ENCODE data around the gene NRIP1. TPM values are rescaled to one million over a fixed set of nuclear protein-coding genes. Genes with fewer than 3 reads are reported as not detected.

The NRIP1 gene
- total RNA-seq, 1 experiment from 2014 or later = 10.3 TPM

- ChIA-PET CTCF (no interaction called here), POLR2A (no interaction called here)
- TF ChIP-seq ZNF423 (CRISPR knock-in tag; IDR thresholded peaks at IDR 0.05) = no peak
- TF ChIP-seq GRHL2 (CRISPR knock-in tag; IDR thresholded peaks at IDR 0.05; ENCODE audit: insufficient replicate concordance, severe bottlenecking) = no peak
- TF ChIP-seq JUN (CRISPR knock-in tag; IDR thresholded peaks at IDR 0.05) = no peak
- no peak for TF ChIP-seq HMGXB4 (CRISPR knock-in tag; IDR thresholded peaks at IDR 0.05)
- TF ChIP-seq CBFB (CRISPR knock-in tag; IDR thresholded peaks at IDR 0.05; ENCODE audit: low read depth) = no peak
- no peak for TF ChIP-seq PRDM15 (CRISPR knock-in tag; IDR thresholded peaks at IDR 0.05)
- TF ChIP-seq NR3C1 (CRISPR knock-in tag; conservative IDR thresholded peaks at IDR 0.05; ENCODE audit: low read depth) = no peak
- no peak for TF ChIP-seq FOXK1 (CRISPR knock-in tag; IDR thresholded peaks at IDR 0.05)
- TF ChIP-seq ZNF138 (CRISPR knock-in tag; conservative IDR thresholded peaks at IDR 0.05) = no peak
- no peak for TF ChIP-seq RELA (CRISPR knock-in tag; IDR thresholded peaks at IDR 0.05; ENCODE audit: borderline replicate concordance)
- no peak for TF ChIP-seq FOXP4 (CRISPR knock-in tag; IDR thresholded peaks at IDR 0.05)
- no peak for TF ChIP-seq MXD4 (CRISPR knock-in tag; IDR thresholded peaks at IDR 0.05; ENCODE audit: borderline replicate concordance)
- TF ChIP-seq ZNF263 (CRISPR knock-in tag; IDR thresholded peaks at IDR 0.05; ENCODE audit: low read depth) = no peak
- TF ChIP-seq TEAD4 (CRISPR knock-in tag; IDR thresholded peaks at IDR 0.05) = no peak
- TF ChIP-seq ZNF671 (CRISPR knock-in tag; IDR thresholded peaks at IDR 0.05) = no peak
- TF ChIP-seq ZNF281 (CRISPR knock-in tag; IDR thresholded peaks at IDR 0.05) = no peak
- Mint-ChIP-seq H3K4me3 (no peak overlapping the region), H3K36me3 (no peaks in the 10 kb centered on the region), H3K4me1 (peaks cover 42% of the 10 kb centered on the region), H3K9me3 (no peaks in the 10 kb centered on the region), H3K27ac (no peak overlapping the region), H3K27me3 (ENCODE audit: low read depth) (peaks cover 10% of the 10 kb centered on the region)
- DNase-seq (ENCODE audit: low spot score) = no peak
- ATAC-seq = no peak
Observed at GRCh38 chr21:14998784-14999183, 66.0 kb downstream of the NRIP1 start.

- no peak overlapping the region for H3K4me3 Mint-ChIP-seq
- H3K4me1 Mint-ChIP-seq = peaks cover 38% of the 10 kb centered on the region
- H3K27ac Mint-ChIP-seq = no peak overlapping the region
- CTCF ChIA-PET = no interaction called here
- no peak for ATAC-seq
- DNase-seq (ENCODE audit: low spot score) = no peak
- no peaks in the 10 kb centered on the region for H3K36me3 Mint-ChIP-seq
- POLR2A ChIA-PET = no interaction called here
- H3K27me3 Mint-ChIP-seq (ENCODE audit: low read depth) = peaks cover 5% of the 10 kb centered on the region
- no peaks in the 10 kb centered on the region for H3K9me3 Mint-ChIP-seq
- TF ChIP-seq ZNF317 (CRISPR knock-in tag; IDR thresholded peaks at IDR 0.05; ENCODE audit: borderline replicate concordance, low read depth) (no peak), CDX4 (CRISPR knock-in tag; IDR thresholded peaks at IDR 0.05; ENCODE audit: borderline replicate concordance) (no peak), FOXP1 (CRISPR knock-in tag; IDR thresholded peaks at IDR 0.05; ENCODE audit: borderline replicate concordance) (no peak), ZNF263 (CRISPR knock-in tag; IDR thresholded peaks at IDR 0.05; ENCODE audit: low read depth) (no peak), RORB (CRISPR knock-in tag; IDR thresholded peaks at IDR 0.05) (no peak), PRRX2 (CRISPR knock-in tag; IDR thresholded peaks at IDR 0.05) (no peak), SMAD3 (CRISPR knock-in tag; IDR thresholded peaks at IDR 0.05; ENCODE audit: borderline replicate concordance) (no peak), FOXK1 (CRISPR knock-in tag; IDR thresholded peaks at IDR 0.05) (no peak), HMGXB4 (CRISPR knock-in tag; IDR thresholded peaks at IDR 0.05) (no peak), ZNF416 (CRISPR knock-in tag; IDR thresholded peaks at IDR 0.05) (no peak)
Observed at GRCh38 chr21:14998336-14998735, 66.5 kb downstream of the NRIP1 start.
